ENCODE data around the gene GTPBP3. TPM values are rescaled to one million over a fixed set of nuclear protein-coding genes. Genes with fewer than 3 reads are reported as not detected.
A peak's percentile ranks its signal among the peaks of the same experiment; 100 is the strongest.

GTPBP3 gene
- total RNA-seq, 1 experiment from 2014 or later, result 62.9 TPM

GRCh38 chr19:17335575-17335974, 1.8 kb upstream of the GTPBP3 start:
- Histone ChIP-seq H3K23me2 (ENCODE audit: insufficient read length, low read depth, low read length, poor library complexity, severe bottlenecking) (peaks cover 21% of the 10 kb centered on the region), H3K18ac (ENCODE audit: insufficient read length, low read depth, low read length) (no peak overlapping the region), H3K4ac (ENCODE audit: low read depth, low read length) (no peak overlapping the region), H4K20me1 (ENCODE audit: control insufficient read depth, insufficient read depth, insufficient read length) (no peaks in the 10 kb centered on the region), H2BK120ac (ENCODE audit: low read depth, low read length, poor library complexity, severe bottlenecking) (no peak overlapping the region), H2BK5ac (ENCODE audit: insufficient read length, low read length) (no peak overlapping the region), H3K4me2 (ENCODE audit: insufficient read depth, insufficient read length, low read length) (no peak overlapping the region), H3K9me3 (ENCODE audit: control insufficient read depth, low read depth, low read length) (no peaks in the 10 kb centered on the region), H4K5ac (ENCODE audit: insufficient read length, low read depth, low read length) (no peak overlapping the region), H4K91ac (ENCODE audit: insufficient read length, low read depth, low read length) (no peak overlapping the region), H2BK15ac (ENCODE audit: low read depth, low read length) (no peak overlapping the region), H3K27ac (ENCODE audit: insufficient read length, low read depth, low read length) (no peak overlapping the region), H2AK5ac (ENCODE audit: insufficient read length, low read length) (no peak overlapping the region), H3K79me2 (ENCODE audit: insufficient read depth, low read length) (no peaks in the 10 kb centered on the region), H2AFZ (ENCODE audit: low read length) (no peak overlapping the region), H2BK20ac (ENCODE audit: low read depth, low read length, poor library complexity, severe bottlenecking) (no peak overlapping the region), H3K23ac (ENCODE audit: insufficient read length, low read depth, low read length) (no peak overlapping the region), H3K79me1 (ENCODE audit: insufficient read depth, low read depth, low read length, poor library complexity, severe bottlenecking) (no peaks in the 10 kb centered on the region), H2BK12ac (ENCODE audit: insufficient read length, low read depth, low read length) (no peak overlapping the region), H3K4me1 (ENCODE audit: insufficient read depth, low read length) (peaks cover 2% of the 10 kb centered on the region; the same call in 1 of the 2 replicates), H3T11ph (ENCODE audit: low read length) (no peak overlapping the region), H3K9ac (ENCODE audit: extremely low read depth, insufficient read length, low read length) (no peak overlapping the region), H3K27me3 (ENCODE audit: insufficient read depth, low read length) (no peaks in the 10 kb centered on the region), H4K8ac (replicated peaks; ENCODE audit: insufficient read length, low read depth, low read length) (no peak overlapping the region), H3K14ac (ENCODE audit: insufficient read depth, low read length) (no peak overlapping the region), H3K56ac (ENCODE audit: insufficient read length, low read depth, low read length) (no peak overlapping the region)
- Mint-ChIP-seq H3K27me3 (ENCODE audit: low read depth) (peaks cover 3% of the 10 kb centered on the region), H3K4me1 (peaks cover 21 to 47% of the 10 kb centered on the region in 2 experiments), H3K27ac (peak overlapping the region in 1 of 3 experiments; percentile 48; a peak in 1 of 7 replicates), H3K9me3 (no peaks in the 10 kb centered on the region; a peak in 1 of 5 replicates), H3K4me3 (peak overlapping the region; percentile 54 to 98; a peak in 4 of 5 replicates), H3K36me3 (ENCODE audit: insufficient read depth in 1 of 3, low read depth in 3 of 3) (peaks cover 9 to 31% (median 30%) of the 10 kb centered on the region in 3 experiments)
- DNase-seq, result no peak
- TF ChIP-seq, protein P1, sequence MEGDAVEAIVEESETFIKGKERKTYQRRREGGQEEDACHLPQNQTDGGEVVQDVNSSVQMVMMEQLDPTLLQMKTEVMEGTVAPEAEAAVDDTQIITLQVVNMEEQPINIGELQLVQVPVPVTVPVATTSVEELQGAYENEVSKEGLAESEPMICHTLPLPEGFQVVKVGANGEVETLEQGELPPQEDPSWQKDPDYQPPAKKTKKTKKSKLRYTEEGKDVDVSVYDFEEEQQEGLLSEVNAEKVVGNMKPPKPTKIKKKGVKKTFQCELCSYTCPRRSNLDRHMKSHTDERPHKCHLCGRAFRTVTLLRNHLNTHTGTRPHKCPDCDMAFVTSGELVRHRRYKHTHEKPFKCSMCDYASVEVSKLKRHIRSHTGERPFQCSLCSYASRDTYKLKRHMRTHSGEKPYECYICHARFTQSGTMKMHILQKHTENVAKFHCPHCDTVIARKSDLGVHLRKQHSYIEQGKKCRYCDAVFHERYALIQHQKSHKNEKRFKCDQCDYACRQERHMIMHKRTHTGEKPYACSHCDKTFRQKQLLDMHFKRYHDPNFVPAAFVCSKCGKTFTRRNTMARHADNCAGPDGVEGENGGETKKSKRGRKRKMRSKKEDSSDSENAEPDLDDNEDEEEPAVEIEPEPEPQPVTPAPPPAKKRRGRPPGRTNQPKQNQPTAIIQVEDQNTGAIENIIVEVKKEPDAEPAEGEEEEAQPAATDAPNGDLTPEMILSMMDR (conservative IDR thresholded peaks at IDR 0.05), result no peak
- WGBS (ENCODE audit: extremely low coverage, insufficient read length, low lambda C conversion rate), result no CpG with 5 or more reads among the region's 10 CpGs

Data from H9 (cell line).